SW480 (cell line): Measurements from ENCODE around the gene PSMD6.

Experiments
- DNase-seq: peaks from one replicate; pipeline ENCODE4 v3.0.0-alpha.2; 2016; ENCODE audit warnings: low spot score

Gene PSMD6

DNA sequence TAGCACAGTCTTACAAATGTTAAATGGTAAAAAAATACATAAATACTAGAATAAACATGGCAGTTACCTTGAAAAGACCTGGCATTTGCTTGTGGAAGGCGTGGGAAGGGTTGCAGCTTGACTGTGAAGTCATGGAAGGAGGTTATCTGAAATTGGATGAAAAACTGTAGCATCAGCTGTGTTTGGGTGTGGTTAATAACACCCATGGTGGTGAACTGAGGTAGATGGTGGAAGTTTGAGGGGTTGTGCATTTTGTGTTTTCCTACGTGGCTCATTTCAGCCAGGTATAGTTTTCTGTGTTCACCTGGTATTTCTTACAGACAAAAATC is 46.5 kb downstream of the PSMD6 start:
- no peak for DNase-seq

DNA sequence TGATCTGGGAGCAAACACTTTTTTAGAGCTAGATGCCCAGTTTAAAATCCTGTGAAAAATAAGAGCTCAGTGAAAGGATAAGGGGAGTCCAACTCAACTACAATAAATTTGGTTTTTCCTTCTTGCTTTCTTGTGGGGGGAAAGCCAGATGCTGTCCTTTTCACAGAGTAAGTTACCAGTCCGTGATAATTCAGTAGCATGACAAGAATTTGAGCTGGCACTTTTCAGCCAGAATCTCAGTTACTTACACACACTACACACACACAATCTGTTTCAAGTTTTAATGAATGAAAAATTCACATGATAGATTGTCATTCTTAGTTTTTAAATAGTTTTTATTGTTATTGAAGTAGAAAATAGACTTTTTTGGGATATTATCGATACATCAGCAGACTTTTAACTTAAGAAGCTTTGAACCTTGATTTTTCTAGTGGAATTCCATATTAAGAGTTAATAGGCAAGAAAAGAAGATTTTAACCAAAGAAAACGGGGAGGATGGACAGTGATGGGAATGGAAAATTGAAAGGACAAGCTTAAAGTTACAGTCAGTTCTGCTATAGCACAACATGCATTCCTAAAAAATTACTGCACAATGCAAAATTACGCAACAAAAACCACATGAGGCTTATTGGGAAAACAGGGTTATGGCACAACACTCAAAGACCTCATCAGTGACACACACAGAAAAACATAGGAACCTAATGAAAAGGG is 47.0 kb downstream of the PSMD6 start:
- DNase-seq, result peak; percentile 38

DNA sequence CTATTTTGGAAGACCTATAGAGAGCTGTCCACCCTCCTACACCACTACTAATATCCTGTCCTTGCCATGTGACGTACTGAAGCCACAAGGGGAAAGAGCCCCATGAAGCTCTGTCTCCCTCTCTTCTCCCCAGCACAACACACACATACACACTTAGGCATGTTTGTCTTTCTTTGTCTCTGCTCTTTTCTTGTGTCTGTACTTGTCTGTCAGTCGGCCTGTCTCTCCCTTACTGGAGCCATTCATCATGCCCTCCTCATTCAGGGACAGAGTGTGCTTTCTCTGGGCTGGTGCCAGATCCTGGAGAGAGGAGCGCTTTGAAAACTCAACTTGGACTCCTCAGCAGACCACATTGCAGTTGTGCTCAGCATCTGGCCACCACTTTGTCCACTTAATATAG is 47.6 kb downstream of the PSMD6 start:
- no peak for DNase-seq

DNA sequence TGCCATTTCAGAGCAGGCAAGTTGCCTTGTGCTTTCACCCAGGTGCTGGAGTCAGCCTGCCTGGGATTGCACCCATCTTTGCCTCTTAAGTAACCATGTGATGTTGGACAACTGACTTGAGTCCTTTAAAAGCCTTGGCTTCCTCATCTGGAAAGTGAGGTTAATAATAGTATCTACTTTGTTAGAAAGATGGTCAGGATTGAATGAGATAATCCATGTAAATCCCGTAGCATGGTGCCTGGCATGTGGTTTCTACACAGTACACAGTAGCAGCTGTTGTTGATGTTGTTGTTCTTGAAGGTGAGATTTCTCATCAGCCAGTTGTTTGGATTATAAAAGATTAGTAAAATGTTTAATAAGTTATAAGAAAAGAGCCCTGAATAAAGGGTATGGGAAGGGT is 48.8 kb downstream of the PSMD6 start:
- no peak for DNase-seq

DNA sequence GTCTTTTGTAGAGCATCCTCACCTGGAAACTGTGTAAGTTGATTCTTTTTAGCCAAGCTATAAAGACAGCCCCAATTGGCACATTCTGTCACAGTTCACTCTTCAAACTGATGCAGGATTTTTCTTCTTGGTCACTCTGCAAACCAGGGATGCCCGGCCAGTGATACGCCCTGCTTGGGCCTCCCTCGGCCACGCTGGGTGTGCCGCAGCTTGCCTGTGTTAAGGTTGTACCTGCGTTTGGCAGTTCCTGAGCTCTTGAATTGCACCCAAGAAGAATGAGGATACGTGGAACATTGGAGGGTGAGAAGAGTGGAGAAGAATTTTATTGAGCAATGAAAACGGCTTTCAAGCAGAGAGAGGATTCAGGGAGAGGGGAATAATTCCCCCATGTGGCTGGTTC is 49.9 kb downstream of the PSMD6 start:
- no peak for DNase-seq

DNA sequence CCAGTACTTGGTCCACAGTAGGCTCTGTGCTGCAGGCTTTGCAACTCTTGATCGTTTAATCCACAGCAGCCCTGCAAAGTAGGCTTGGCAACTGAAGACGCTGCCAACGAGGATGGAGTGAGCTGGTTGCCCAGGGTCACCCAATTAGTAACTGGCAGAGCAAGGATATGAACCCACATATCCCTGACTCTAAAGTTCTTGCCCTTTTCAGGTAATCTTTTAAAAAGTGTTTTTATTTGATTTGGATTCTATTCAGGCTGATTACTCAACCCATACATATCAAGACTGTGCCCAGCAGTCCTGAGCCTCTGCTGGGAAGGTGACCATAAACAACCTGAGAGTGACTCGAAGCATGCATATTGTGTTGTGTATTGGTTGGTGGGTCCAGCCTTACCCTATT is 50.3 kb downstream of the PSMD6 start:
- DNase-seq, result no peak

DNA sequence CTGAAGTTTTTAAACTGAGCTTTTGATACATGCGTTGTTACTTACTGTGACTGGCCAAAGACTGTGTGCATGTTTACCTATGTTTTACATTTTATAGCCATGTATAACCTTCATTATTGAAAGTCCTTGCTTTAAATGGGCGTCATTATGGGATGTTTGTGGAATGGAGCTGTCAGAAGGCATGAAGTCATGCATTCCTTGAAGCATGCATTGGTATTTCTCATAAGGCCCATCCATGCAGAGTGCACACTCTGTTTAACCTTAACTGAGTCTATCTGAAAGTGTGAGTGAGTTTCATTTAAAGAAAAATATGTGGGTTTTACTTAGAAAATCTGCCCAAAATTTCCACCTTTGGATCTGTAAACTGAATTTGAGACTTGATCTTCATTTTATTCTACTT is 51.1 kb downstream of the PSMD6 start:
- no peak for DNase-seq

DNA sequence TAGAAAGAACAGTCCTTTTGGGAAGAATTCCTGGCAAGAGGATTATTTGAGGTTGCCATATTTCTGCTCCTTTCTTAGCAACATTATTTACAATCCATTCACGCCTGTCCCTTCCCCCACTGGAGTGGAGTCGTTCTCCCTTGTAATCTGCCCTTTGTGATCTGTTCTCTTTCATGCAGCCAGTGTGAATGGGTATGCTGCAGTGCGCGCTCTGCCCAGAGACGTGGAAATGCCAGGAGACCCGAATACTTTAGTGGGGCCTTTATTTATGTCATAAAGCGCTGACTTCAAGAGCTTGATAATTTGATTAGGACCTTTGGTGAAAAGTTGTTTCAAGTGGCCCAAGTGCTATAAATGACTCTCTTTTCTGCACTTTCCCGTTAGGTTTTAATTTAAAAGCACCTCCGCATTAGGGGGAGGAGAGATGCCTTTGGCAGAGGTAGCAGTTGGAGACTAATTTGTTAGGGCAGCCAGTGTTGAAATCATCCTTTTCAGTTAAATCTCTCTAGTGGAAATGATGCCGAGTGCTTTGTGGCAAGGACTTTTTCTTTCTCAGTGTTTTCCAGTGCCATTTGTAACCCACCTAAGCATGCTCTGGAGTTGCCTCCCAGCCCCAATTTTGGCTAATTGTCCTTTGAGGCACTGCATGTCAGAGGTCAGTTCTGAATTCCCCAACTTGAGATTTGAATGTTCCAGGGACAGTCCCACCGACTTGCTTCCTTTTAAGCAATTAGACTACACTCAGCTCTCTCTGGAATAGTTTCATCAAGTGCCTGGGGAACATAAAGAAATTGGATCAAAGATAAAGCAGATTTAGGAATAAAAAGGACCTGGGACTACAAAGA is 52.4 kb downstream of the PSMD6 start:
- no peak for DNase-seq

DNA sequence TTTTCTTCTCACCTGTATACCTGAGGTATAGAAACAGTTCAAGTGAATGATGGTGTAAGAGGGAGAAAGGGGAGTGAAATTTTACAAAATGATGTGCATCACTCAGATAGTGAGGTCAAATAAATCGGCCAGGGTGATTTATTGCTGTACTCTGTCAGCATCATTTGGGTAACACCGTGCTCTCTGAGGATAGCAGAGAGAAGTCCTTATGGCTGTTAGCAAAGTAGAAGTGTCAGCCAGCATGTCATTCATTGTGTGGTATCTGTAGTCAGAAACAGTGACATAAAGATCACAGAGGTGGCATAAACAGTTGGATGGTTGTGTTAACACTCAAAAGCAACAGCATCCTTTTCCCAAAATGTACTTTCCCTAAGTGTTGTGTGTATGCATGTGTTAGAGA is 53.4 kb downstream of the PSMD6 start:
- DNase-seq, result no peak

DNA sequence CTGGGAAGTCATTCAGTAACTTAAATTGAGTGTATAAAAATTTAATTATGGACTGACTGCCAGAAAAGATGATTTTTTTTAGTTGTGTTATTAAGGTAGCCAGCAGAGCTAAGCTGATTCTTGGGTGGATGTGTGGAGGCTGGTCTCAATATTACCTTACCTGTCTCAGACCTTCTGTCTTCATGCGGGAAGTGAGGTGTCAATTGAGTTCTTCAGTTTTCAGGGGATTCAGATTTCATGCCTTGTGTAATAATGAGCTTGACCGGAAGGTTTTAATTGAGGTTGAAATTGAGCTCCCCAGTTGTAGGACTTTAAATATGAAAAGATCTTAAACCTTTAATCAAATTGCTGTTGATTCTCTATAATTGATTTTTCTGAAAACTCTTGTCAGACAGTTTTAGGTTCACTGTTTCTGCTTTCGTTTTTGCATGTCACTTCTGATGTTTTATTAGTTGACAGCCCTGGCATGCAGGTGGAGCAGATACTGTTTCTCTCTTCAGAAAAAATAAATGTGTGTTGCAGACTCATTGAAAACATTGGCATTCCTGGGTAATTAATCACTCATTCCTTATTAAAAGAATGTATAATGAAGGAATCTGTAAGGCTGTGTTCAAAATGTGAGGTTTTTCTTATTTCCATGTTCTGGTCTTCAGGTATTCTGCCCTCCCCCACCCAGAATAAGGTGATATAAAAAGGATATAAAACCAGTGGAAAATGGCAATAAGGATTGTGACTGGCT is 54.5 kb downstream of the PSMD6 start:
- no peak for DNase-seq

DNA sequence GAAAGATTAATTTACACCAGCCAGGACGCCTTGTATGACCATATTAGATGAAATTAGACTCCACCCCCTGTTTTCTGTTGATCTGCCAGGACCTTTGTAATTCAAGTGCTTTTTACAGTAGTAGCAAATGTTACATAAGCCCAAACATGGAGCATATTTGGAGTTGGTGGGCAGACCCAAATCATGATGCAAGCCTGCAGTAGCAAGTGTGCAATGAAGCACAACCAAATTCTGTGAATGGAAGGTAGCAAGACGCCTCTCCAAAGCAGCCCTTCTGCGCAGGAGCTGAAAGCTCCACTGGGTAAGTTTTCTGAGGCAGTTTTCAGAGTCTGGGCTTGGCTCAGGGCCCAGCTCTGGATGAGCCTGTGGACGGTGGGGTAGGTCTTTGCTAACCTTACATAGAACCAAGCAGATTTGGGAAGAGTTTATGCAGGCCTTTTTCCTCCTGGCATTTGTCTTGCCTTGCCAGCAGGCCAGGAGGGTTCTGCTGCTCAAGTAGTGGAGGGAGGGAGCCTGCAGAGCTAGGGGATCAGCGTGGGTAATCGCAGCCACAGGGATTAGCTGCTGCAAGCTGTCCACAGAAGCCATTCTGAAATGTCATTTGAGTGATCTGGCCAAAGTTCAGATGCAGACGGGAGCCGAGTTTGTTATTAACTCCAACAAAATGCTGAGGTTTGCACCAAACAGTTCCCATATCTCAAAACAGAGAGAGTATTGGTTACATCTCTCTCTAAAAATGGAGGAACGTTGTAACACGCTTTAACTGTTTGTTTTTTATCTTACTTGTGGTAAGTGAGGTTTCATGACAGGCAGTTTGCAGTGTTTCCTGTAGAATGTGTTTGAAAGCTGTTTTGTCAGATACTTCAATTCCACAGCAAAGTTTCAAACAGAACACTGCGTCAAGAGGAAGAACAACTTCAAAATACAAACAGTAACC is 55.4 kb downstream of the PSMD6 start:
- DNase-seq, result peak; percentile 8

DNA sequence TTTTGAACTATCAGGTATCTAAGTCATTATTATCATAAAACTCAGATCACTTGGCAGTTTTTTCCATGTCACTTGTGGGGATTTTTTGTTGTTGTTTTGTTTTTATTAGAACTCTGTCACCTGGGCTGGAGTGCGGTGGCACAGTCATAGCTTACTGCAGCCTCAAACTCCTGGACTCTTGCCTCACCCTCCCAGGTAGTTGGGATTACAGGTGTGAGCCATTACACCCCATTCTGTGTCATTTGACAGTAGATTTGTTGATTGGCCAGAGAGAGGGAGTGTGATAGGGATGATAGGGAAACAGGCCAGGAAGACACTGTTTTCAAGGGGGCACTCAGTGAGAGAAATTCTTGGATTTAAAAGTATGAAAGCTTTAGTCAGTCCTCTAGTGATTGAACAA is 56.4 kb downstream of the PSMD6 start:
- no peak for DNase-seq

DNA sequence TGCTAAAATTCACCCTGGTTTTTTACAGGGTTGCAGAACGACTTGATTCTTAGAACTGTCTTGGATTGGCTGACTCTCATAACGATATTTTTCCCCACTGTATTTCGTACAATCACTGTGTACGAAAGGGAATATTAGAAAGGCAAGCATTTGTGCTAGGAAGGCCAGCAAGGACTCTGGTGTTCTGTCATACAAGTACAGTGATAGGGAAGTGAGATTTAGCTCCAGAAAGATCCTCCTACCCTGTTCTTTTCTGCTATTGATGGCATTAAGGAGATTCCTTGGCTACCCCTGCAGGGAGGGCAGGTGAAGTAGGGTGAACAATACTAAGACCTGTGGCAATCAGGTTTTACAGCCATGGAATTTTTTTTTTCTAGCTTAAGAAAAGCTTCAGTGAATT is 57.3 kb downstream of the PSMD6 start:
- DNase-seq, result no peak

DNA sequence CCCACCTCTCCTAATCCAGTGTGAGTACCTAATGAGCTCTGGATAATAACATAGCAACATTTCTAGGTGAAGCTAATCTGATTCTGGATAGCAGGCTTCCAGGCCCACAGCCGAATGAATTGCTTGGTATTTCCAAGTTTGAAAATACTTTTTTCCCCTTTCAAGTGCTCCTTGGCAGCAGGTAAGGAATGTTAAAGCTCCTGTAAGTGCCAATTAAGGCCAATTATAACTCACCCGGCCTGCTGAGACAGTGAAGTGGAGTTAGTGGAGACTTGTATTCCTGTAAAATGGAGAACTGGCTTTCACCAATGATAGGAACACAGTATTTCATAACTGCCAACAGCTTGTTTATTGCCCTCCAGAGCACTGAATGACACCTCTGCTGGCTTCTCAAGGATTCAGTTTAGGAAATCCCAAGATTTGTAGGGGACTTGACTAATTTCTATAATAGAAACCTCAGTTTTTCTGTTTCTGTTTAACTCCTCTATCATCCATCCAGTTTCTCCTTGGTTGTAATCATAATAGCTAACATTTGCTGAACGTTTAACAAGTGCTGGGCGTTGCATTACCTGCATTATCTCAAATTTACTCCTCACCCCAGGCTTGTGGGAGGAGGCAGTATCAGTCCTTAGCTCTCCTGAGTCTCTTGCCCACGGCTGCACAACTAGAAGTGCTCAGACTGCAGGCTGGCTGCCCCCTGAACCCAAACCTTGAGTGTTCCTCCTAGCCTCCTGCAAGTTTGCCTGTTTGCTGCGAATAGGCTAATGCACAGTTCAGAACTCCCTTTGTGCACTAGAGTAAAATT is 58.4 kb downstream of the PSMD6 start:
- DNase-seq, result no peak

DNA sequence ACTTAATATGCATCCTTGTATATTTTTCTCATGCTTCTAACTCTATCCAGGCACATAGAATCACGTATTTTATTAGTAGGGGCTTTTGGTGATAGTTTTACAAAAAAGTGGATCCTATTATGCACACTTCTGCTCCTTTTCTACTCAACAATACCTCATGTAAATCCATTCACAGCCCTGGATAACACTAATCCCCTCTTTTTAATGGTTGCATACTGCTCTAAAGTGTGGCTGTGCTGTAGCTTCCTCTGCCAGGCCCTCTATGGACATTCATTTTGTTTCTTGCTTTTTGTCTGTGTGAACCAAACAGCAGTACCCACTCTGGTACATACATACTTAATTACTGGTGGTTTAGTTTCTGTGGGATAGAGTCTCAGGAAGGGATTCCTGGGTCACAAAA is 59.8 kb downstream of the PSMD6 start:
- DNase-seq, result no peak

DNA sequence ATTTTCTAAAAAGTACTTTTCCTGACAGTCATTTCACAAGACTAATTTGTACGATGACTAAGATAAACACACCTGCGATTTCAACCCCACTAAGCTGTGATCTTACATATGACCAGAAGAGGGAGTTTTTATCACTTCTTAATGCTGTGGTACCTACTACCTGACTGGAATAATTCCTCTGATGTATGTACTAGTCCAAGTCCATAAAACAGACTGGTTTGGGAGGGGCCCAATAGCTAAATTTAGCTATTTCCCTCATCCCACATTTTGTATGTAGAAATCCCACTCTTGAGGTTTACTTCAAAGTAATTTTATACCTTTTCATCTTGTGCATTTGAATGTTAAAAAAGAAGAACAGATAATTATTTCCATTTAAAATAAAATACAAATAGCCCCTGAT is 61.4 kb downstream of the PSMD6 start:
- peak; percentile 78 for DNase-seq
